ENCODE data around the gene MFAP5.
"Not testable (repeated sequence)": the region's sequence is repeated elsewhere in the genome, so short reads cannot be mapped to it uniquely, and the experiment has no call there.

MFAP5 gene

DNA sequence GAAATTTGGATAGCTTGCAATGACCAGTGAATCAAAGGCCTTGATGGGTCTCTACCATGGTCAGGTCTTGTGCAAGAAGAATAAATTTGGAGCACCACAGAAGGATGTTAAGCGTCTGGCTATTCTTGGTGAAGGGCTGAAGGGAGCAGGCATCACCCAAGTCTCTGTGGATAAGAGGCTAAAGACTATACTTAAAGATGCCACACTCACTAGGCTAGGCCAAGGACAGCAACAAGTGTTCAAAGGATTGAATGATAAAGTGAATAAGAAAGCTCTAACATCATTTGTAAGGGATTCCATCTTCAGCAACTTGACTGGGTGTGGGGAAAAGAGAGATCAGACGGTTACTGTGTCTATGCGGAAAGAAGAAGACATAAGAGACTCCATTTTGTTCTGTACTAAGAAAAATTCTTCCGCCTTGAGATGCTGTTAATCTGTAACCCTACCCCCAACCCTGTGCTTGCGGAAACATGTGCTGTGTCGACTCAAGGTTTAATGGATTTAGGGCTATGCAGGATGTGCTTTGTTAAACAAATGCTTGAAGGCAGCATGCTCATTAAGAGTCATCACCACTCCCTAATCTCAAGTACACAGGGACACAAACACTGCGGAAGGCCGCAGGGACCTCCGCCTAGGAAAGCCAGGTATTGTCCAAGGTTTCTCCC lies 27.2 kb downstream of the MFAP5 start:
- in situ Hi-C loops (cut with HindIII; ENCODE audit: low sequenced_read_pairs), result not testable (repeated sequence)

- in situ Hi-C loops (cut with HindIII; ENCODE audit: low sequenced_read_pairs), result no loop called here
These were observed 32.5 kb downstream of the MFAP5 start for GRCh38 chr12:8630131-8630530.

DNA sequence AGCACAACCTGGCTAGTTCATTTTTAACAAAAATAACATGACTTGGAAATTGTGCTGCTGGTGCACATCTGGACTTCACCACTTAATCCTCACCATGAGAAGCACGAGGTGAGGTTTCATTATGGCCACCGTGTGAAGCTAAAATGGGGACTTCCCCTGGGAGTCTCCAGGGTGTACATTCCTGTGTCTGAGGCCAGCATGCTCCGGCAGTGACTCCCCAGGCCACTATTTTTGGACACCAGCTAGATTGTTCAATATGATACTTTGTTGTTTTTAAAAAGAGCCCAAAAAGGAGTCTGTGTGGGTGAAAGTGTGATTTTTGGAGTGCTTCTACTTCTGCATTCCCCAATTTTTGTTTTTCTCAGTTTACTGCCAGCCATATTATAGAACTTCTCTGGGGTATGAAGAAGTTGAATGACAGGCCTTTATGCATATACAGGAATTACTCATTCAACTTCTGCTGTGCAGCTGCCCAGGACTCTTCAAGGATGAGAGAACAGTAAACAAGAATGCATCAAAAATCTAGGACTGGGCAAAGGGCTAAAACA lies 33.1 kb downstream of the MFAP5 start:
- in situ Hi-C loops (cut with HindIII; ENCODE audit: low sequenced_read_pairs), result no loop called here

GRCh38 chr12:8628731-8629130 lies 33.9 kb downstream of the MFAP5 start:
- in situ Hi-C loops (cut with HindIII; ENCODE audit: low sequenced_read_pairs), result no loop called here

GRCh38 chr12:8624750-8625149 lies 37.9 kb downstream of the MFAP5 start:
- in situ Hi-C loops (cut with HindIII; ENCODE audit: low sequenced_read_pairs), result not testable (repeated sequence)

DNA sequence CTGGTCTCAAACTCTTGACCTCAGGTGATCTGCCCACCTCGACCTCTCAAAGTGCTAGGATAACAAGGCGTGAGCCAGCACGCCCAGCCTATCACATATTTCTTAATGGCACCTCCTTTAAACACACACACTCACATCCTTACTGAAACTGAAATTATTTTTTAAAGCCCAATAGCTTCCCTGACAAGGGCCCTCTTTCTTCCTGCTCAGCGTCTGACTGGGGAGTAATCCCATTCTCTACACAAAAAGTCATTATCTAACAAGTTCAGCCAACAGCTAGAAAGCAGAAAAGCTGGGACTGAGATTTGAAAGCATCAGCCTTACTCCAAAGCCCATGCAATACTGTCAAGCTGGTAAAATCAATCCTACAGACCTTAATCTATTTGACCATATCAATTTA lies 40.0 kb downstream of the MFAP5 start:
- in situ Hi-C loops (cut with HindIII; ENCODE audit: low sequenced_read_pairs), result no loop called here

DNA sequence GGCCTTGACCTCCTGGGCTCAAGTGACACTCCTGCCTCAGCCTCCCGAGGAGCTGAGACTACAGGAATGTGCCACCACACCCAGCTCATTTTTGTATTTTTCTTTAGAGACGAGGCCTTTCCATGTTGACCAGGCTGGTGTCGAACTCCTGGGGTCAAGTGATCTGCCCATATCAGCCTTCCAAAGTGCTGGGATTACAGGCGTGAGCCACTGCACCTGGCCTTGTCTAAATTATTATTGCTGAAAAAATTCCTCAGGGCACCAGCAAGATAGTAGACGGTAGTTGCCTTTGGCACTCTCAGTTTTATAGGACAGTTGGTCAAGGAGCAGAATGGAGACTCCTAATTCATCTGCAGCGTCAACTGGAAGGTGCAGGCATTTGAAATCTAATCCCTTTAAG lies 47.4 kb downstream of the MFAP5 start:
- in situ Hi-C loops (cut with HindIII; ENCODE audit: low sequenced_read_pairs), result no loop called here

- in situ Hi-C loops (cut with HindIII; ENCODE audit: low sequenced_read_pairs), result not testable (repeated sequence)
These were observed 48.7 kb downstream of the MFAP5 start for GRCh38 chr12:8613881-8614280.

DNA sequence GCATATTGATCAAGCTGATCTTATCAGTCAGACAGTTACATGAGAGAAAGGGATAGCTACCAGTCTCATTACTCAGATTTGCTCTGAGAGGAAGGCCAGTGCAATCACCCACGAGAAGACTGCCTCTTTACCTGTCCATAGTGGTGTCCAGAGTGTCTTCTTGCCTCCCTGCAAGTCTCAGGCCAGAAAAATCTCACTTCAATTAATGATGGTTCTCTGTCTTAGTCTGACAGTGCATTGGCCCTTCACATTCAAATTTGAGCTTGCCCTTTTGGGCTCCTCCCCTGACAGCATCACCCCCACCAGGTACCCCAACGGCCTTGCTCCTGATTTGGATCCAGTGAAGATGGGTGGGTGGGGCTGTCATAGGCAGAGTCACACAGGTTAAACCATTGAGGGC lies 50.0 kb downstream of the MFAP5 start, which contains the start of gene AICDA:
TSS of gene AICDA (minus strand) at position 231 of the 400 bp plus-strand sequence. CDS start at position 139, 92 bp downstream.
- in situ Hi-C loops (cut with HindIII; ENCODE audit: low sequenced_read_pairs), result no loop called here

DNA sequence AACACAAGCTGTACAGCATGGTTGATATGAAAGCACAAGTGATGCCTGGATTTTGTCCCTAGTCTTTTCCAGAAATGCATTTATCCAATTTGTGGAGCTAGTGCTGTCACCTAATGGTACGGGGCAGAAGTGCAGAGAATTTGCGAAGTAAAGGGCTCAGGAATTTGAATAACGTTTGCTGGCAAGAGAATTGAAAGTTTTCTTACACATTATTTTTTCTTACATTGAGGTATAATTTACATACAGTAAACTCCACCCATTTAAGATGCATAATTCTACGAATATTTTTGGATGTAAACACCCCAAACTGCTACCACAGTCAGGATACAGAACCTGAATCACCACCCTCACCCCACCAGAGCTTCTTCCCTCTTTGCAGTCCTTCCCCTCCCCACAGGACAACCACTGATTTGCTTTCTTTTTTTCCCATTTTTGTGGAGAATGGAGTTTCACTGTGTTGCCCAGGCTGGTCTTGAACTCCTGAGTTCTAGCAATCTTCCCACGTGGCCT lies 53.5 kb downstream of the MFAP5 start:
- in situ Hi-C loops (cut with HindIII; ENCODE audit: low sequenced_read_pairs), result no loop called here

DNA sequence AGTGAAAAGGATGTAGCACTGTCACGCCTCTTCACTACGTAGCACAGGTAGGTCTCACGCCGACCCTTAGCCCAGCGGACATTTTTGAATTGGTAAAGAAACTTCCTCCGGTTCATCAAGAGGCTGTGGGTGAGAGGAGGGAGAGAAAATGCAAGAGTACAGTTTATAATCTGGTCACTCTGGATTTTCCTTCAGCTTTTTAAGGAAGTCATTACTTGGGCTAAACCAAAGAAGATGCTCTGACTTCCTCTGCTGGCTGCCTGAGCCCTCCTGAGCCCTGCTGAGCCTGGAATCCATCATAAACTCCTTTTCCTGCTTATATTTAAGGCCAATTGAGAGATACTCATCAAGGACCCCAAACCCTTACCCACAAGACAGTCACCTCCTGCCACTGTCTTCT lies 55.7 kb downstream of the MFAP5 start:
- in situ Hi-C loops (cut with HindIII; ENCODE audit: low sequenced_read_pairs), result no loop called here

DNA sequence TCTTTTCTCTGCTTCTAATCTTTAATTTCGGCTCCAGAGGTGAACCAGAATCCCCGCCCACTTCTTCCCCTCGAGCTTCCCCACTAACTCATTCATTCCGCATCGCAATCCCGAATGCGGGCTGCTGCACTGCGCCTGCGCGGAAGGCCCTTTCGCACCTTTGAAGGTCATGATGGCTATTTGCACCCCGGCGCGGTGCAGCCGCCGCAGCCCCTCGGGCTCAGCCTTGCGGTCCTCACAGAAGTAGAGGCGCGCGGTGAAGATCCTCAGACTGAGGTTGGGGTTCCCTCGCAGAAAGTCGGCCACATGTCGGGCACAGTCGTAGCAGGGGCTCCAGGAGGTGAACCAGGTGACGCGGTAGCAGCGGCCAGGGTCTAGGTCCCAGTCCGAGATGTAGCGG lies 57.6 kb downstream of the MFAP5 start:
- in situ Hi-C loops (cut with HindIII; ENCODE audit: low sequenced_read_pairs), result no loop called here

DNA sequence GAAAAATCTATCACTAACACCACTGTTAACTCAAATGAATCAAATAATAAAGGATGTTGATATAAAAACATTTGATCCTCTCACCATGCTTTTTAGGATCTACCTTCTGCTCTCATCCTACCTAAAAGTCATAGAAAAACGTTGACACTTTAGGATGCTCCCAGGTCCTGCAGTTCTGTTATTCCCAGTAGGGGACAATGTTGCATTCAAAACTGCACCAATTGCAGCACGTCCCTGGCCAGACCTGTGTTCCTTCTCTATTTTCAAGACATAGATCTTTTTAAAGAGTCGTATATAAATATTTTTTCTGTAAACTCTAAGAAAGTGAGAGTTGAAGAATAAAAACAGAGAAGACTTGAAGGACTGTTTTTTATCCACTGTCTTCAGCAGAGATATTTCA lies 58.8 kb downstream of the MFAP5 start:
- in situ Hi-C loops (cut with HindIII; ENCODE audit: low sequenced_read_pairs), result no loop called here

DNA sequence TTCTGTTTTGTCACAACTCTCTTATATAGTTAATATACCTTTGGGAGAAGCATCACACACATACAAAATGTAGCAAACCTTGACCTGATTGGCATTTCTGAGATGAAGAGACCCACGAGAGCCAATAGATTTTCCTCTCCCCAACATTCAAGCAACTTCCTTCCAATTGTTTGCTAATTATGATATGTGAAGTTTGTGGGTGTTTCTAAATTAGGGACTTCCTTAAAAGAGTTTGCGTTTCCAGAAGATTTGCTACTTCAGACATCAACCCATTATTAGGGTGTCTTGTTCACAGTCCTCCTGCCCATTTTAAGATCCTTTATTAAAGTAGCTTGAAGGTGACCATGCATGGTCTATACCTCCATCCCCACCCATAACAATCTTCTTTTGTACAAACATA lies 59.3 kb downstream of the MFAP5 start:
- in situ Hi-C loops (cut with HindIII; ENCODE audit: low sequenced_read_pairs), result no loop called here

GRCh38 chr12:8596561-8596960 lies 66.1 kb downstream of the MFAP5 start:
- in situ Hi-C loops (cut with HindIII; ENCODE audit: low sequenced_read_pairs), result no loop called here

All from DLD1 (cell line).